HepG2 (cell line): ENCODE results near the gene ZNF19. TPM values are rescaled to one million over a fixed set of nuclear protein-coding genes. Genes with fewer than 3 reads are reported as not detected.

Source experiments
- BRD4 ChIP-seq: sonication (generic); formaldehyde crosslinking; IDR thresholded peaks from 2 replicates; pipeline ENCODE4 v1.4.0; 2020; ENCODE audit warnings: missing genetic modification reagents
- CCDC6 ChIP-seq: sonication (generic); formaldehyde crosslinking; IDR thresholded peaks from 2 replicates; pipeline ENCODE4 v1.8.1; 2022; ENCODE audit warnings: mild to moderate bottlenecking, missing genetic modification reagents, moderate library complexity
- GTF3A ChIP-seq: sonication (generic); formaldehyde crosslinking; conservative IDR thresholded peaks from 2 replicates; pipeline ENCODE4 v1.4.0; 2020; ENCODE audit warnings: mild to moderate bottlenecking, missing genetic modification reagents
- IRF1 ChIP-seq: sonication (generic); formaldehyde crosslinking; IDR thresholded peaks from 2 replicates; pipeline ENCODE4 v1.4.0; 2020; ENCODE audit warnings: low read depth, mild to moderate bottlenecking, missing genetic modification reagents
- MAX ChIP-seq: IDR thresholded peaks from 2 replicates; pipeline ENCODE4 v1.6.1; 2012; ENCODE audit warnings: inconsistent platforms
- MEIS1 ChIP-seq: sonication (generic); formaldehyde crosslinking; IDR thresholded peaks from 2 replicates; pipeline ENCODE4 v1.9.0; 2021; ENCODE audit warnings: mild to moderate bottlenecking, missing genetic modification reagents, moderate library complexity, borderline replicate concordance
- RBM39 ChIP-seq: fragments of 200-400 bp; formaldehyde crosslinking; IDR thresholded peaks from one replicate; pipeline ENCODE4 v1.6.1; 2018; ENCODE audit warnings: antibody characterized with exemption, mild to moderate bottlenecking, low read depth, low read length; ENCODE audit not compliant: poor library complexity, severe bottlenecking
- SOX13 ChIP-seq, 3 experiments: fragments of 450-650 bp in 1 of 3; sonication (generic) in 1 of 3; formaldehyde crosslinking in 1 of 3; IDR thresholded peaks in 2 of 3; conservative IDR thresholded peaks in 1 of 3; 2 replicates each; pipeline versions ENCODE4 v1.5.0 to v1.6.1; 2016 to 2020; ENCODE audit warnings: antibody characterized with exemption in 1 of 3, mild to moderate bottlenecking in 1 of 3, missing compliant biosample characterization in 1 of 3, missing genetic modification reagents in 1 of 3, moderate library complexity in 1 of 3
- TARDBP ChIP-seq: sonication (generic); formaldehyde crosslinking; IDR thresholded peaks from 2 replicates; pipeline ENCODE4 v1.8.0; 2022; ENCODE audit warnings: mild to moderate bottlenecking, missing genetic modification reagents
- XRCC5 ChIP-seq: fragments of 200-400 bp; formaldehyde crosslinking; optimal IDR thresholded peaks from 2 replicates; pipeline ENCODE3; 2017; ENCODE audit warnings: mild to moderate bottlenecking, low read length
- ZEB1 ChIP-seq: IDR thresholded peaks from 2 replicates; pipeline ENCODE4 v1.6.1; 2012; ENCODE audit warnings: mild to moderate bottlenecking, low read depth, inconsistent platforms; ENCODE audit not compliant: insufficient replicate concordance
- ZFX ChIP-seq: sonication (generic); formaldehyde crosslinking; IDR thresholded peaks from 2 replicates; pipeline ENCODE4 v1.4.0; 2020; ENCODE audit warnings: mild to moderate bottlenecking, low read depth, missing genetic modification reagents, moderate library complexity
- ZNF205 ChIP-seq: IDR thresholded peaks from 2 replicates; pipeline ENCODE4 v1.6.1; 2018; ENCODE audit warnings: missing biosample characterization, missing genetic modification reagents
- ZNF276 ChIP-seq: sonication (generic); formaldehyde crosslinking; IDR thresholded peaks from 2 replicates; pipeline ENCODE4 v1.4.0; 2020; ENCODE audit warnings: mild to moderate bottlenecking, low read depth, missing genetic modification reagents
- ZNF546 ChIP-seq: sonication (generic); formaldehyde crosslinking; conservative IDR thresholded peaks from 2 replicates; pipeline ENCODE4 v1.8.1; 2023; ENCODE audit warnings: mild to moderate bottlenecking, missing genetic modification reagents
- polyA plus RNA-seq, 8 experiments: library from polyadenylated mRNA; depleted of rRNA in 3 of 8; stranded (reverse) in 7 of 8; unstranded in 1 of 8; fragments of >200 nt; fragmentation: Illumina TruSeq in 4 of 8; extraction: Trizol in 4 of 8; gene quantifications; 2 replicates each; pipeline versions ENCODE4 v1.2.1 to v1.2.3, GENCODE V29; 2011 to 2016; ENCODE audit warnings: low read depth in 4 of 8, missing spikeins in 1 of 8, mixed read lengths in 1 of 8; ENCODE audit not compliant: insufficient read depth in 1 of 8
- total RNA-seq, 5 experiments: library from RNA; depleted of rRNA; stranded (reverse); fragments of >200 nt; fragmentation: Illumina TruSeq; extraction: Trizol; gene quantifications; 2 replicates each; pipeline ENCODE4 v1.2.3, GENCODE V29; 2016; ENCODE audit warnings: low read depth in 1 of 5
- TF ChIP-seq, protein P1 (sequence below): sonication (generic); formaldehyde crosslinking; IDR thresholded peaks from 2 replicates; pipeline ENCODE4 v1.4.0; 2020; ENCODE audit warnings: low read depth, missing genetic modification reagents
- TF ChIP-seq, protein P2 (sequence below): sonication (generic); formaldehyde crosslinking; IDR thresholded peaks from 2 replicates; pipeline ENCODE4 v1.8.0; 2022; ENCODE audit warnings: missing genetic modification reagents, mild to moderate bottlenecking, inconsistent platforms, borderline replicate concordance

The ZNF19 gene
- total and polyA plus RNA-seq, 2 of the 13 experiments (the other 11 are each of a cell fraction or from before 2014, with no cell fraction given) = 3.2 to 5.8 TPM

DNA sequence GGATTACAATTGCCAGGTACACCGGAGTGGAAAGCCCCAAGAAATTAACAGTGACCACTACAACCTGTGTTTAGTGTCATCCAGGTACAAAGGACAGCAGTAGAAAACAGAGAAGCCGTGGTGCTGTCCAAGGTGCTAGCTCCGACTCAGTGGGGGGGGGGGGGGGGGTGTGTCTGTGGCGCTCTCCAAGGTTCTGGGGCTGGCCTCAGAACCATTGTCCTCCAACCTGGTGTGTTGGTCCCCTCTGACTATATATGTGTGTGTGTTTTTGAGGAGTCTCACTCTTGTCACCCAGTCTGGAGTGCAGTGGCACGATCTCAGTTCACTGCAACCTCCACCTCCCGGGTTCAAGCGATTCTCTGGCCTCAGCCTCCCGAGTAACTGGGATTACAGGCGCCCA is 21.3 kb downstream of the ZNF19 start (continued):
- TF ChIP-seq ZEB1 (no peak), GTF3A (CRISPR knock-in tag) (no peak), XRCC5 (peak; percentile 84), ZNF546 (CRISPR knock-in tag) (peak; percentile 97), IRF1 (peak; percentile 94), BRD4 (CRISPR knock-in tag) (no peak), TARDBP (CRISPR knock-in tag) (no peak), RBM39 (no peak), SOX13 (IDR thresholded peaks at IDR 0.05) (no peak), SOX13 (CRISPR knock-in tag; conservative IDR thresholded peaks at IDR 0.05 in 1 of 2, IDR thresholded peaks at IDR 0.05 in 1 of 2) (peak in 1 of 2 experiments; percentile 68; a peak in 2 of 4 replicates), ZNF276 (CRISPR knock-in tag) (peak; percentile 85; the same call in 1 of the 2 replicates), CCDC6 (CRISPR knock-in tag) (peak; percentile 65; the same call in 1 of the 2 replicates), MAX (no peak), MEIS1 (peak; percentile 88), ZFX (CRISPR knock-in tag) (0 out of 2 replicates have a peak, but pooled peaks have one; percentile 25), ZNF205 (CRISPR knock-in tag) (peak; percentile 92)
- TF ChIP-seq, protein P1, sequence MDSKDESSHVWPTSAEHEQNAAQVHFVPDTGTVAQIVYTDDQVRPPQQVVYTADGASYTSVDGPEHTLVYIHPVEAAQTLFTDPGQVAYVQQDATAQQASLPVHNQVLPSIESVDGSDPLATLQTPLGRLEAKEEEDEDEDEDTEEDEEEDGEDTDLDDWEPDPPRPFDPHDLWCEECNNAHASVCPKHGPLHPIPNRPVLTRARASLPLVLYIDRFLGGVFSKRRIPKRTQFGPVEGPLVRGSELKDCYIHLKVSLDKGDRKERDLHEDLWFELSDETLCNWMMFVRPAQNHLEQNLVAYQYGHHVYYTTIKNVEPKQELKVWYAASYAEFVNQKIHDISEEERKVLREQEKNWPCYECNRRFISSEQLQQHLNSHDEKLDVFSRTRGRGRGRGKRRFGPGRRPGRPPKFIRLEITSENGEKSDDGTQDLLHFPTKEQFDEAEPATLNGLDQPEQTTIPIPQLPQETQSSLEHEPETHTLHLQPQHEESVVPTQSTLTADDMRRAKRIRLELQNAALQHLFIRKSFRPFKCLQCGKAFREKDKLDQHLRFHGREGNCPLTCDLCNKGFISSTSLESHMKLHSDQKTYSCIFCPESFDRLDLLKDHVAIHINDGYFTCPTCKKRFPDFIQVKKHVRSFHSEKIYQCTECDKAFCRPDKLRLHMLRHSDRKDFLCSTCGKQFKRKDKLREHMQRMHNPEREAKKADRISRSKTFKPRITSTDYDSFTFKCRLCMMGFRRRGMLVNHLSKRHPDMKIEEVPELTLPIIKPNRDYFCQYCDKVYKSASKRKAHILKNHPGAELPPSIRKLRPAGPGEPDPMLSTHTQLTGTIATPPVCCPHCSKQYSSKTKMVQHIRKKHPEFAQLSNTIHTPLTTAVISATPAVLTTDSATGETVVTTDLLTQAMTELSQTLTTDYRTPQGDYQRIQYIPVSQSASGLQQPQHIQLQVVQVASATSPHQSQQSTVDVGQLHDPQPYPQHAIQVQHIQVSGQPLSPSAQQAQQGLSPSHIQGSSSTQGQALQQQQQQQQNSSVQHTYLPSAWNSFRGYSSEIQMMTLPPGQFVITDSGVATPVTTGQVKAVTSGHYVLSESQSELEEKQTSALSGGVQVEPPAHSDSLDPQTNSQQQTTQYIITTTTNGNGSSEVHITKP (CRISPR knock-in tag) = peak; percentile 87
- TF ChIP-seq, protein P2, sequence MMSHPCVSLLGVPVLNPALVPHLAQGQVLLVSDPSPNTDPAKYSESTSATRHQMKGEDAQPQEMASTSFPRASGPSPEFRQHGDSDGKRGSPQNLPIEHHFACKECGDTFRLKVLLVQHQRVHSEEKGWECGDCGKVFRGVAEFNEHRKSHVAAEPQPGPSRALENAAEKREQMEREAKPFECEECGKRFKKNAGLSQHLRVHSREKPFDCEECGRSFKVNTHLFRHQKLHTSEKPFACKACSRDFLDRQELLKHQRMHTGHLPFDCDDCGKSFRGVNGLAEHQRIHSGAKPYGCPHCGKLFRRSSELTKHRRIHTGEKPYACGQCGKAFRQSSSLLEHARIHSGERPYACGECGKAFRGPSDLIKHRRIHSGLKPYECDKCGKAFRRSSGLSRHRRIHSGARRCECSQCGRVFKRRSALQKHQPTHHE (CRISPR knock-in tag) = peak; percentile 89
